Fibroblast of skin of left quadriceps (primary cell): ENCODE measurements around the gene PPM1B.
A peak's percentile ranks its signal among the peaks of the same experiment; 100 is the strongest.
"Not testable (repeated sequence)": the region's sequence is repeated elsewhere in the genome, so short reads cannot be mapped to it uniquely, and the experiment has no call there.

ENCODE experiments used
- DNase-seq, 2 experiments: peaks; one replicate each; pipeline ENCODE4 v3.0.0-alpha.2; 2013; ENCODE audit warnings: low read depth in 2 of 2

The PPM1B gene

GRCh38 chr2:44168681-44169154, at the start of gene PPM1B:
Gene PPM1B, plus strand, starts transcription at chr2:44168875. Its CDS starts 32,325 bp downstream, at chr2:44201200.
- DNase-seq: no peak

GRCh38 chr2:44119878-44120277, 48.8 kb upstream of the PPM1B start:
- DNase-seq: no peak

- DNase-seq: peak; percentile 83
Measured at GRCh38 chr2:44120428-44120827, 48.2 kb upstream of the PPM1B start.

DNA sequence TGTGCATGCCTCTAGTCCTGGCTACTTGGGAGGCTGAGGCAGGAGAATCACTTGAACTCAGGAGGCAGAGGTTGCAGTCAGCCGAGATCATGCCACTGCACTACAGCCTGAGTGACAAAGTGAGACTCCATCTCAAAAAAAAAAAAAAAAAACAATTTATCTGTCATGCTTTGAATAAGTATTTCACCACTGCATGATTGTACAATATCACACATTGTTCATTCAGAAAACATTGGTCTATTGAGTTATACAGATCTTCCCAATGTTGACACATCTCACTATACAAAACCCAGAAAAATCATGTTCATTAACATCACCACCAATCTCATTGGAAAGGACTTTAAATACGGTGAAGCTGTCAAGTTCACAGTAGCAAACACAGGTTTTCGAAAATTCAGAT, 46.8 kb upstream of the PPM1B start:
- no peak for DNase-seq

- no peak for DNase-seq
Measured at GRCh38 chr2:44124500-44124899, 44.2 kb upstream of the PPM1B start.

DNA sequence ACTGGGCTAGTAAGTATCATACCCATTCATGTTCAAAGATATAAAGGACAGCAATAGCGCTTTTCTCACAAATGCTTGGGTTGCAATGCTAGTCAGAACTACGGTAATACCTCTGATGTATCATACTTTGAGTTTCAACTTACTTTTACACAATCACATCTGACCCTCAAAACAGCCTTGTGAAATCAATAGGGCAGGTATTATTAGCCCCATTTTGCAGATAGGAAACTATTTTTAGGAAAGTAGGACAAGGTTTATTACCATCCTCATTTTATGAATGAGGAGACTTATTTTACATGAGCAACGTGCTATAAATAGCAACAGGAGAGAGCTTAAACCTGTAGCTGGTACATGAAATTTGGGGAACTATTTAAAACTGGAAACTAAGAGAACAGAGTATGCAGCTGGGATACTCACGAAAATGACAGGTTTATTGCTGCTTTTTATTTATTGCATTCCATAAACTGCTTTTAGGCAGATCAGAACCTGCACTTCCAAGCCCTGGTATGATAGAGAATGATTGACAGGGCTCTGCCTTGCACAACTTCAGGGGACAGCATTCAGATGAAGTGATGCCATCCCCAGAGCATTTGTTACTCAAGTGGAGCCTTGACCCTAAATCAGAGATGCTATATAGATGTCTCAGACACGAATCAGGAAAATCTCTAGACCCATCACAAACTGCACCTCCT, 42.4 kb upstream of the PPM1B start:
- peak in 1 of 2 experiments; percentile 12 for DNase-seq

DNA sequence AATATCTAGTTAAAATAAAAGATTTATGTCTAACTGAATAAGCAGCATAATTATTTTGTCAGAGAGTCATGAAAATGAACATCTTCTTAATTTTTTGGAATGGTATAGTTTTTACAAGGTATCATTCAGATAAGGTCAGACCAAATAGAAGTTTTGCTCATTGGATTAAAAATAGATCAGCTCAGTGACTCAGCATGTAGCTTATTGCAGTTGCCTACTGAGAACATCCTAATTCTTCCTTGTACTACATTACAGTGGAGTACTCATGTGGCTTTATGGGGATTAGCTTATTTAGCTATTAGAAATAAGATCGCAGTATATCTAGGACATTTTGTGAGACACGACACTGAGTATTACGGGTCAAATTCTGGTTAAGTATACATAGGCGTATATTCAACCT, 38.2 kb upstream of the PPM1B start:
- DNase-seq: no peak

- DNase-seq: no peak
Measured at GRCh38 chr2:44131177-44131576, 37.5 kb upstream of the PPM1B start.

- DNase-seq: not testable (repeated sequence)
Measured at GRCh38 chr2:44133602-44134001, 35.1 kb upstream of the PPM1B start.

- DNase-seq: no peak
Measured at GRCh38 chr2:44134848-44135247, 33.8 kb upstream of the PPM1B start.

- no peak for DNase-seq
Measured at GRCh38 chr2:44135296-44135695, 33.4 kb upstream of the PPM1B start.

GRCh38 chr2:44135771-44136170, 32.9 kb upstream of the PPM1B start:
- no peak for DNase-seq

DNA sequence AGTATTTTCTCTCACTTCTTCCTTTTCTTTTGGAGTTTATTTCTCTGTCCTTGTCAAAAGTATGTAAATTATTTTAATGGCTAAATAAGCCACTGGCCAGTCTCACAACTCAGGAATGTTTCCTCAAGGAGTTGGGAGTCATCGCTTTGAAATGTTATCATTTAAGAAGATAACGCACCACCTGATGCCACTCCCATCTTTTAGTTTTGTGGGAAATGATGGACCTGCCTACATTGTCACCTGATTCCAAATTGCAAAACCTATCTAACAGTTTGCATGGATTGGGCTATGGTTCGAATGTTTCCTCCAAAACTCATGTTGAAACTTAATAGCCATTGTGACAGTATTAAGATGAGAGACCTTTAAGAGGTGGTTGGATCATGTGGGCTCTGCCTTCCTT, 32.4 kb upstream of the PPM1B start:
- DNase-seq: peak; percentile 16 to 33

- no peak for DNase-seq
Measured at GRCh38 chr2:44137048-44137447, 31.6 kb upstream of the PPM1B start.

DNA sequence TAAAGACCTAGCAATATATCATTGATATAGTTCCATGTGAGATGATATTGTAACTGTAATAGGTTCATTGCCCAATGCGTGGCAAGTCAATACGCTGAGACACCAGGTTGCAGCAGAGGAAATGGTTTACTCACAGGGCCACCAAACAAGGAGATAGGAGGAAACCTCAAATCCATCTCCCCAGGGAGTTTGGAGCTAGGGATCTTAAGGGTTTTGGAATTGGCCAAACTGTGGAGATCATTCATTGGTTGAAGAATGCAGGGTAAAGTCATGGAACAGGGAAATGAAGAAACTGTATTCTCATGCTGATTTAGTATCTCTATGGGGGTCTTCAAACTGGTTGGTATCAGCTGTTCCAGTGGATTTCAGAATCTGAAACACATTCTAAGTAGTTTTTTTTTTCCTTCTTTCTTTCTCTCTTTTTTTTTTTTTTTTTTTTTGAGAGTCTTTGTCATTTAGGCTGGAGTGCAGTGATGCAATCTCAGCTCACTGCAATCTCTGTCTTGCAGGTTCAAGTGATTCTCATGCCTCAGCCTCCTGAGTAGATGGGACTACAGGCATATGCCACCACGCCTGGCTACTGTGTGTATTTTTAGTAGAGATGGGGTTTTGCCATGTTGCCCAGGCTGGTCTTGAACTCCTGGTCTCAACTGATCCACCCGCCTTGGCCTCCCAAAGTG, 30.7 kb upstream of the PPM1B start:
- DNase-seq: no peak

- no peak for DNase-seq
Measured at GRCh38 chr2:44139741-44140140, 28.9 kb upstream of the PPM1B start.

GRCh38 chr2:44142306-44142705, 26.4 kb upstream of the PPM1B start:
- DNase-seq: no peak

DNA sequence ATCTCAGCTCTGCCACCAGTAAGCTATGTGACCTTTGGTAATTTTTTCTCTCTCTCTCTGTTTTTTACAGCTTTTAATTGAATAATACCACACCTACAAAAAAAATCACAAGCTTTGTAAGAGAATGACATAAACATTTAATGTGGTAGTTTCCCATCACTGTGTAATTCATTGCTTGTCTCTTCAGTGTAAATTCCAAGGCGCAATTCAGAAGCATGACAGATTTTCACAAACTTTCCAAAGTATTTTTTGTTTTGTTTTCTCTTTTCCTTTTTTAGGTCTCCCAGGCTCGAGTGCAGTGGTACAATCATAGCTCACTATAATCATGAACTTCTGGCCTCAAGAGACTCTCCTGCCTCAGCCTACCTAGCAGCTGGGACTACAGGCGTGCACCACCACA, 25.0 kb upstream of the PPM1B start:
- DNase-seq: no peak

GRCh38 chr2:44148999-44149398, 19.7 kb upstream of the PPM1B start:
- no peak for DNase-seq

DNA sequence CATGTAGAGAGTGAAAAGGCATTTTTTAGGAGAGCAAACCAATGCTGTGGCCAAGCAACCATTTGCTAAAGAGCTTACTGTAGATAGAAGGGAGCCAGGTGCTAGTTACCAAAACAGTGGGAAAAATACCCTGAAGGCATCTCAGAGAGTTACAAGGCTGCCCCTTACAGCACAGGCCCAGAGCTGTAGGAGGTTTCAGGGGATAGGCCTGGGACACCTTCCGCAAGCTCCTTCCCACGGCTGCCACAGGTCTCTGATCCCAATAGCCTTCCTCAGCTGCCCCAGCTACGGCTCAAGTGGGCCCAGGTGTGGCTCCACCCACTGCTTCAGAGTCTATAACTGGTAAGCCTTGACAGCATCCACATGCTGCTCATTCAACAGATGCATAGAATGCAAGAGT, 18.2 kb upstream of the PPM1B start:
- DNase-seq: no peak

DNA sequence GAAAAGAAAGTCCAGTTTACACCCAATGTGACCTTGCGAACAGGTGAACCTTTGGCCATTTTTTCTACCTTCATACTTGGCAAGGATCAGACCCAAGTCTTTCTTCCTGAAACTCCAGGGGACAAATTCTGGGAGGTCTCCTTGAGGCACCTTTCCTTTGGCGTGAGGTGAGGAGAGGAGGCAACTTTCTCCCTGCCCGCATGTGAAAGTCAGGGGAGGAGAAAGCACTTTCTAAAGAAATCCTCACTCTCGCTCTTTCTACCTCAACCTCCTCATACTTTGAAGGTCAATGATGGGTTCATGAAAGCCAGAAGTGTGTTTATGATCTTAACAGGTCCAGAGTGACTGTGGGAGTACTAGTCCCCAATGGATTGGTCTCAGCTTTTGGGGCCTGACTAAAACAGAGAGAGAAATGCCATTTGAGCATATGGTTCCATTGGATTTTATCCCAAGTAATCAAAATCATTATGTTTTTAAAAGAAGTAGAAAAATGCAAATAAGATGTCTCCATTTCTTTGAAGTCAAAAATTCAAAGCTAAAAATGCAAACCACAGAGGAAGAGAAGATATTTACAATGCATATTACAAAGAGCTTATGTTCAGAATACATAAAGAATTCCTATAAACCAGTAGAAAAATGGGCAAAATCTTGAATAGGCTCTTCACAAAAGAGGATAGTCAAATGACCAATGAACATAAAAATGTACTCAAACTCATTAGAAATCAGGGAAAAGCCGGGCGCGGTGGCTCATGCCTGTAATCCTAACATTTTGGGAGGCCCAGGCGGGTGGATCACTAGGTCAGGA, 15.6 kb upstream of the PPM1B start:
- DNase-seq: no peak

DNA sequence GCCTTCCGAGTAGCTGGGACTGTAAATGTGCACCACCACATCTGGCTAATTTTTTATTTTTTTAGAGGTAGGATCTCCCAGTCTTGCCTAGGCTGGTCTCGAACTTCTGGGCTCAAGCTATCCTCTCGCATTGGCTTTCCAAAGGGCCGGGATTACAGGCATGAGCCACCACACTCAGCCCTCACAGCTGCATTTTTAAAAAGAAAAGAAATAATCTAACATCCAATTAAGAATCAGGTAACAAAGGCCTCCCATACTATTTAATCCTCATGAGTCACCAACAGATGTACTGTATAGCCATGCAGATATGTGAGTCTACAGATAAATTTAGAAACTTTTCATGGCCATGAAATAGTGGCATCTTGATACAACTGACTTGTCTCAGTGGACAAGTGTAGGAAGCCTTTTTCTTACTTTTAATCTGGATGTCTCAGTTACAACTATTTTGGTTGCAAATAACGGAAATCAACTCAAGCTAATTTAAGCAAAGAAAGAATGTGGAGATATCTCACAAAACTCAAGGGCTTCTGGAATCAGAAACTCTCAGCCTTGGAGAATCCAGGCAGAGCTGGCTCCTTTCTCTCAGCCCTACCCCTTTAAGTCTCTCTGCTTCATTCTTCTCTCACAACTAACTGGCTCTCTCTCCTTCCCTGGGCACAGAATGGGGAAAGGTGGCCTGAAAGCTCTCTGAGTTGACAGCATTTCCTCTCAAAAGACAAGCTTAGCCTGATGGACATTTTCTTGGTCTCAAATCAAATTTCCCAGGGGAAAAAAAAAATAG, 12.8 kb upstream of the PPM1B start:
- peak in 1 of 2 experiments; percentile 27 for DNase-seq
